GM21367 (cell line): Measurements from ENCODE around the gene TNPO1.

Experiments
- ATAC-seq: cut with Tn5 transposase; IDR thresholded peaks from one replicate; pipeline ENCODE4 v1.9.1; 2021; ENCODE audit not compliant: unreplicated experiment

Gene TNPO1

GRCh38 chr5:72850113-72850512 lies 33.7 kb downstream of the TNPO1 start:
- no peak for ATAC-seq

- no peak for ATAC-seq
Measured at GRCh38 chr5:72852356-72852755, 35.9 kb downstream of the TNPO1 start.

- no peak for ATAC-seq
Measured at GRCh38 chr5:72854419-72854818, 38.0 kb downstream of the TNPO1 start.

GRCh38 chr5:72855821-72856220 lies 39.4 kb downstream of the TNPO1 start:
- ATAC-seq: no peak

- ATAC-seq: no peak
Measured at GRCh38 chr5:72857396-72857795, 40.9 kb downstream of the TNPO1 start.

GRCh38 chr5:72859127-72859526 lies 42.7 kb downstream of the TNPO1 start:
- ATAC-seq: no peak

- no peak for ATAC-seq
Measured at GRCh38 chr5:72860499-72860898, 44.0 kb downstream of the TNPO1 start.

GRCh38 chr5:72871366-72872024 lies 55.0 kb downstream of the TNPO1 start:
- ATAC-seq: no peak

- no peak for ATAC-seq
Measured at GRCh38 chr5:72878854-72879253, 62.4 kb downstream of the TNPO1 start.

GRCh38 chr5:72882989-72883388 lies 66.5 kb downstream of the TNPO1 start:
- no peak for ATAC-seq

- no peak for ATAC-seq
Measured at GRCh38 chr5:72883850-72884249, 67.4 kb downstream of the TNPO1 start.

GRCh38 chr5:72884892-72885291 lies 68.4 kb downstream of the TNPO1 start:
- ATAC-seq: no peak

- ATAC-seq: no peak
Measured at GRCh38 chr5:72885824-72886223, 69.4 kb downstream of the TNPO1 start.

GRCh38 chr5:72888595-72888994 lies 72.1 kb downstream of the TNPO1 start:
- ATAC-seq: no peak

GRCh38 chr5:72889324-72889723 lies 72.9 kb downstream of the TNPO1 start:
- no peak for ATAC-seq

- ATAC-seq: no peak
Measured at GRCh38 chr5:72892846-72893245, 76.4 kb downstream of the TNPO1 start.

- ATAC-seq: no peak
Measured at GRCh38 chr5:72895758-72896157, 79.3 kb downstream of the TNPO1 start.

- no peak for ATAC-seq
Measured at GRCh38 chr5:72906806-72907205, 90.3 kb downstream of the TNPO1 start.

- no peak for ATAC-seq
Measured at GRCh38 chr5:72908664-72909063, 92.2 kb downstream of the TNPO1 start.

- no peak for ATAC-seq
Measured at GRCh38 chr5:72917371-72917776, 100.9 kb downstream of the TNPO1 start.

- ATAC-seq: no peak
Measured at GRCh38 chr5:72920690-72921502, 104.4 kb downstream of the TNPO1 start.

GRCh38 chr5:72921886-72922285 lies 105.4 kb downstream of the TNPO1 start:
- no peak for ATAC-seq

- ATAC-seq: no peak
Measured at GRCh38 chr5:72922422-72922821, 106.0 kb downstream of the TNPO1 start.
